ENCODE data around the gene HOXB2. TPM values are rescaled to one million over a fixed set of nuclear protein-coding genes. Genes with fewer than 3 reads are reported as not detected.

HOXB2 gene
- 6.4 TPM for polyA plus RNA-seq (2012; ENCODE audit: low read depth, missing spikeins)

DNA sequence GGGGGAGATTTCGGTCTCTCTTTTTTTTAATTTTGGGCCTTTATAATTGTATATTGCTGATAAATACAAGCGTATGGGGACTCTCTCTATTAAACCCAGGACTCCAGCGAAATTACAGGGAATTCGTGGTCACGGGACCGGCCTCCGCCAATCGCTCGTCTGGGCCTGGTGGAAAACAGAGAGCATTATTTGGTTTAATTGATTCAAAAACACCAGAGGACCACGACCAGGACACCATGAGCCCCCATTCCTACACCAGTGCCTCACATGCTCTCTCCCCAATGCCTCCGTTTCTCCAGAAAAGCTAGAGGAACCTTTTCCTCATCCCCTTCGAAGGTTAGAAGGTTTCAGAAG lies at the start of gene HOXB2:
Gene HOXB2 (minus strand): TSS at position 88 of the 354 bp plus-strand sequence. CDS start 198 bp downstream, outside the sequence.
- DNase-seq (ENCODE audit: insufficient read length, low spot score) (no peak), FAIRE-seq (no peak)
- TF ChIP-seq PAX5 (IDR thresholded peaks at IDR 0.05; ENCODE audit: insufficient read depth, low read length, severe bottlenecking) (no peak), POLR2A (IDR thresholded peaks at IDR 0.05; ENCODE audit: low read depth, low read length) (no peak), POU2F2 (IDR thresholded peaks at IDR 0.05; ENCODE audit: low read depth, low read length) (no peak), TAF1 (IDR thresholded peaks at IDR 0.05; ENCODE audit: low read depth, low read length) (no peak), POLR2AphosphoS5 (IDR thresholded peaks at IDR 0.05; ENCODE audit: low read depth, low read length) (no peak)

DNA sequence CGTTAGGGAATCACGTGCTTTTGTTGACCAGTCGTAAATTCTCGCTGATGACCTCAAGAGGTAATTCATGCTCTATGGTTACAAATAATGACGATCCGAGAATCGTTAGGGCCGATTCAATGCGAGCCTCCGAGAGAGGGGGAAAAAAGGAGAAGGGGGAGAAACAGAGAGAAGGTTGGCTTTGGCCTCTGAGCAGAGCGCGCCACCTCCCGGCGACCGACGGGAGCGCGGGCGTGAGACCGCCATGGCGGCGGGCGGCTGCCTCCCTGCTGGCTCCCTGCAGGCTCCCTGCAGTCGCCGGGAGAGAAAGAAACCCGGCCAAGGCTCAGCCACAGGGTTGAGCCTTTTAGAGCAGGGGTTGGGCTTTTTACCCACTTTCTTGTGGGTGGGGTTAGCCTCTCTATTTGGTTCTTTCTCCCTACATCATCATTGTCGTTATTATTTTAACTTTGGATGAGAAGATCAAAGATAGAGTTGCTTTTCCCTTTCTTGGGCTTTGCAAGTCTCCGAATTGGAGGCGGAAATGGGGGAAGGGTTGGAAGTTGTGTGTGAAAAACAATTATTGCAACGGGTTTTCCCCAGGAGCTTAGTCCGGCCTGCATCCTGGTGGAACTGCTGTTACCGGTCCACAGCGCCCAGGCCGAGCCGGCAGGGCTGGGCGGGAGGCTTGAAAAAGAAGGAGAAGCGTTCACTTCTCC lies 49.1 kb upstream of the HOXB2 start:
- FAIRE-seq: peak; percentile 95
- DNase-seq (ENCODE audit: insufficient read length, low spot score): peak; percentile 87
- peak; percentile 70 for TF ChIP-seq SPI1 (IDR thresholded peaks at IDR 0.05; ENCODE audit: low read depth, low read length)
- TF ChIP-seq POLR2A (IDR thresholded peaks at IDR 0.05; ENCODE audit: low read depth, low read length): no peak

DNA sequence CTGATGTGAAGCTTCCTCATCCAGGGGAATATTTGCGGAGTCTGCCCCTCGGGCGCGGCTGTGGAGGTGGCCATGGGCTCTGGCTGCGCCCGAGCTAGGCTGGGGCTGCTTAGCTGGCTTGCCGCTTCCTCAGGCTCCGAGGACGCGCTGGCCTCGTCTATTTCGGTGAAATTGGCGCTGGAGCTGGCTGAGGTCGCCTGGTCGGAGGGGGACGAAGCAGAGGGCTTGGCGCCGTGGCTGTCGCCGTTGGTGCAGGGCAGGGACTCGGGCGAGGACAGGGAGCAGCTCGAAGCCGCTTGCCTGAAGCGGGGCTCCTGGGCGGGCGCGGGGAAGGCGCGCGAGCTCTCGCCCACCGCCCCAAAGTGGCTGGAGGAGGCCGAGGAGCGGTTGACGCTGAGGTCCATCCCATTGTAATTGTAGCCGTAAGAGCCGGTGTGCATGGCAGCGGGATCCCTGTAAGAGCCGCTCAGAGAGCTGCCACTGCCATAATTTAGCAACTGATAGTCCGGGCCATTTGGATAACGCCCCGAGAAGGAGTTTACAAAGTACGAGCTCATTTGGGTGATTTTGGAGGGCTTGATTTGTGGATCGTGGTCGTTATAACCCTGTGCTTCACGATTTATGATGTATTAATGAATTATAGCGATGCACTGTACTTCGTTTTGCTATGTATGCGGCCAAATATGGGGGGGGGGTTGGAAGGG lies 48.4 kb upstream of the HOXB2 start, which contains the start of gene HOXB5:
Gene HOXB5 (minus strand): TSS at position 654 of the 704 bp plus-strand sequence. CDS start 97 bp downstream, at position 557.
- no peak for DNase-seq (ENCODE audit: insufficient read length, low spot score)
- peak; percentile 26 for FAIRE-seq

DNA sequence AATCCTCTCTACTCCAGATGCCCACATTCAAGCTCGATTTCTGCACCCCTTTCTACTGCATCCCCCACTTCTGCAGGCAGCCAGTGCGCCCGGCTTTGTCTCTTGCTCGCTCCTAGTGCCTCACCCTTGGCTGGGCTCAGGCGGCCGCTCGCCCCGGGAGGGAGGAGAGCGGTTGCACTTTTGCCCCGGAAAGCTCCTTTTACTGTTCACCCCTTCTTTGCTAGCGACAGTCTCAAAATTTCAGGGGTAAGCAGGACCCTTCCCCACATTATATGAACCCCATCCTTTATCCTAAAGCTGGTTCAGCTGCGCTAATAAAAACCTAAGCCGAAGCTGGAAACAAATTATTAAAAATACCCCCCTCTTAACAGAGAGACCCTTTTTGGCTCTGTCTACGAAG lies 47.7 kb upstream of the HOXB2 start:
- DNase-seq (ENCODE audit: insufficient read length, low spot score): no peak
- peak; percentile 50 for FAIRE-seq
- TF ChIP-seq TAF1 (IDR thresholded peaks at IDR 0.05; ENCODE audit: low read depth, low read length) (no peak), POLR2AphosphoS5 (IDR thresholded peaks at IDR 0.05; ENCODE audit: low read depth, low read length) (no peak), POLR2A (IDR thresholded peaks at IDR 0.05; ENCODE audit: low read depth, low read length) (no peak), PAX5 (IDR thresholded peaks at IDR 0.05; ENCODE audit: insufficient read depth, low read length, severe bottlenecking) (no peak), SPI1 (IDR thresholded peaks at IDR 0.05; ENCODE audit: low read depth, low read length) (no peak), POU2F2 (IDR thresholded peaks at IDR 0.05; ENCODE audit: low read depth, low read length) (no peak)

More for the DNA sequence above, 48.4 kb upstream of the HOXB2 start, which contains the start of gene HOXB5:
- TF ChIP-seq PAX5 (IDR thresholded peaks at IDR 0.05; ENCODE audit: insufficient read depth, low read length, severe bottlenecking) (no peak), POLR2AphosphoS5 (IDR thresholded peaks at IDR 0.05; ENCODE audit: low read depth, low read length) (no peak), POLR2A (IDR thresholded peaks at IDR 0.05; ENCODE audit: low read depth, low read length) (no peak), SPI1 (IDR thresholded peaks at IDR 0.05; ENCODE audit: low read depth, low read length) (no peak), POU2F2 (IDR thresholded peaks at IDR 0.05; ENCODE audit: low read depth, low read length) (no peak), TAF1 (IDR thresholded peaks at IDR 0.05; ENCODE audit: low read depth, low read length) (no peak)

DNA sequence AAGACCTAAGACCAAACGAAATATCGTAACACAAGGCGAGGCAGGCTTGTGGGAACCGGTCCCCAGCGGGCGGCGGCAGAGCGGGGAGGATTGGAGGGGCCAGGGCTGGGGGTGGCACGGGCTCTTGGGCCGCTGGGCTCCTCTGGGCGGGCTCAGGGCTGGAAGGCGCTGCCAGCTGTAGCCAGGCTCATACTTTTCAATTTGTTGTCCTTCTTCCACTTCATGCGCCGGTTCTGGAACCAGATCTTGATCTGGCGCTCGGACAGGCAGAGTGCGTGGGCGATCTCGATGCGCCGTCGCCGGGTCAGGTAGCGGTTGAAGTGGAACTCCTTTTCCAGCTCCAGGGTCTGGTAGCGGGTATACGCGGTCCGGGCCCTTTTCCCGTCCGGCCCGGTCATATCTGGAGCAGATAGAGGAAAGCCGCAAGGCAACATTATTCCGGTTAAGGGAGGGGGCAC lies 47.2 kb upstream of the HOXB2 start:
- DNase-seq (ENCODE audit: insufficient read length, low spot score): no peak
- TF ChIP-seq POLR2A (IDR thresholded peaks at IDR 0.05; ENCODE audit: low read depth, low read length): no peak
- no peak for TF ChIP-seq TAF1 (IDR thresholded peaks at IDR 0.05; ENCODE audit: low read depth, low read length)
- TF ChIP-seq PAX5 (IDR thresholded peaks at IDR 0.05; ENCODE audit: insufficient read depth, low read length, severe bottlenecking): no peak
- TF ChIP-seq POU2F2 (IDR thresholded peaks at IDR 0.05; ENCODE audit: low read depth, low read length): no peak
- TF ChIP-seq POLR2AphosphoS5 (IDR thresholded peaks at IDR 0.05; ENCODE audit: low read depth, low read length): no peak
- peak; percentile 61 for FAIRE-seq

DNA sequence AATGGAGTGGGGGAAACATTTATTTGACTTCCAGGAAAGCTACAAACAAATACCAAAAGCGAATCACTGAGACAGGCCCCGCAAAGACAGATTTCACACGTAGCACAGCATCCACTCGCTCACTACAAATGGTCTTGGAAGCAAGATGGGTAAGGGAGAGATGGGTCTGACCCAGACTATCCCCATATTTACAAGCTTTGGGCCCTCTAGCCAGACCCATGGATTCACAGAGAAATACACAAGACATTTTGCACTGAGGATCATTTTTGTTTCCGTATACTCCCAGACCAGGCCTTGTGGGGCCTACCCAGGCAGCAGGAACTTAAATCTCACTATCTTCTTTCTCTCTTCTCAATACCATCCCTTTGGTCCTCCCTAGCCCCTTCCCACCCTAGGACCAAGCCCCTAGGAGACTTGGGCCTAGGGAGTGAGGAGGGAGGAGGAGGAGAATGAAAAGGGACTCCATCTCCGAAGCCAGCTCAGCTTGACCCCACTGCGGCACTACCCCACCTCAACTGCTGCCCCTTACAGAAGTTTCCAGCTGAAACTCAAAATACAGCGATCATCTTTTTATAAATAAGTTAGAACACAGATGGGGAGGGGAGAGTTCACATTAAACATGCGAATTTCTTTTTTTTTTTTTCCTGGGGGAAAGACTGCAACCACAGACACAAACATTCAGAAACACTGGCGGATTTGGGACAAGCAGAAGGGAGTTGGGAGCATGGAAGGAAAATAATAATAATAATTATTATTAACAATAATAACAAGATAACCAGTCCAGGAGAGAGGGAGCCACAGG lies 46.5 kb upstream of the HOXB2 start:
- no peak for FAIRE-seq
- DNase-seq (ENCODE audit: insufficient read length, low spot score): no peak
- TF ChIP-seq SPI1 (IDR thresholded peaks at IDR 0.05; ENCODE audit: low read depth, low read length) (no peak), PAX5 (IDR thresholded peaks at IDR 0.05; ENCODE audit: insufficient read depth, low read length, severe bottlenecking) (no peak), POLR2A (IDR thresholded peaks at IDR 0.05; ENCODE audit: low read depth, low read length) (no peak), POU2F2 (IDR thresholded peaks at IDR 0.05; ENCODE audit: low read depth, low read length) (no peak), POLR2AphosphoS5 (IDR thresholded peaks at IDR 0.05; ENCODE audit: low read depth, low read length) (no peak), TAF1 (IDR thresholded peaks at IDR 0.05; ENCODE audit: low read depth, low read length) (no peak)

DNA sequence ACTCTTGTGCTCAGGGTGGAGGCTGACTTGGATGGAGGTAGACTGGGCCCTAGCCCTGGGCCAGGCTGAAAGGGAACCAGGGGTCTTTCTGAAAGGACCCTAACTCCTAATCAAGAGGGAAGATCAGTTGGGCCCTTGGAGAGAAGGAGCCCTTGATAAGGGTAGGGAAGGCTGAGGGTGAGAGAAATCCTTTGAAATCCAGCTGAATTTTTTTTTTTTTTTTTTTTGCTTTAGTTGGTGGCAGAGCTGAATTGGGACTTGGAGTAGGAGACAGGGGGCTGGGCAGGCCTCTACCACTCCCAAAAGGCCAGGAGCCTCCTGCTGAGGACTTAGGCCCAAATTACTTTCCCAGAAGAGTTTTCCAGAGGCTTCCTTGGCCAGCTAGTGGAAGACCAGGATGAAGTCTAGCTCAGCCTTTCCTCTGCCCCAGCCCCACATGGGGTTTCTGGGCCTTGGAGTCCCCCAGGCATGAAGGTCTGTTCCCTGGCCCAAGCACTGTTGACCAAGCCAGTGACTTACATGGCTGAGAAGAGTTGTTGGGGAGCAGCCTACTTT lies 45.8 kb upstream of the HOXB2 start:
- DNase-seq (ENCODE audit: insufficient read length, low spot score) (no peak), FAIRE-seq (no peak)
- no peak for TF ChIP-seq TAF1 (IDR thresholded peaks at IDR 0.05; ENCODE audit: low read depth, low read length)
- no peak for TF ChIP-seq POU2F2 (IDR thresholded peaks at IDR 0.05; ENCODE audit: low read depth, low read length)
- TF ChIP-seq PAX5 (IDR thresholded peaks at IDR 0.05; ENCODE audit: insufficient read depth, low read length, severe bottlenecking): no peak
- no peak for TF ChIP-seq POLR2AphosphoS5 (IDR thresholded peaks at IDR 0.05; ENCODE audit: low read depth, low read length)
- TF ChIP-seq POLR2A (IDR thresholded peaks at IDR 0.05; ENCODE audit: low read depth, low read length): no peak
- TF ChIP-seq SPI1 (IDR thresholded peaks at IDR 0.05; ENCODE audit: low read depth, low read length): no peak

DNA sequence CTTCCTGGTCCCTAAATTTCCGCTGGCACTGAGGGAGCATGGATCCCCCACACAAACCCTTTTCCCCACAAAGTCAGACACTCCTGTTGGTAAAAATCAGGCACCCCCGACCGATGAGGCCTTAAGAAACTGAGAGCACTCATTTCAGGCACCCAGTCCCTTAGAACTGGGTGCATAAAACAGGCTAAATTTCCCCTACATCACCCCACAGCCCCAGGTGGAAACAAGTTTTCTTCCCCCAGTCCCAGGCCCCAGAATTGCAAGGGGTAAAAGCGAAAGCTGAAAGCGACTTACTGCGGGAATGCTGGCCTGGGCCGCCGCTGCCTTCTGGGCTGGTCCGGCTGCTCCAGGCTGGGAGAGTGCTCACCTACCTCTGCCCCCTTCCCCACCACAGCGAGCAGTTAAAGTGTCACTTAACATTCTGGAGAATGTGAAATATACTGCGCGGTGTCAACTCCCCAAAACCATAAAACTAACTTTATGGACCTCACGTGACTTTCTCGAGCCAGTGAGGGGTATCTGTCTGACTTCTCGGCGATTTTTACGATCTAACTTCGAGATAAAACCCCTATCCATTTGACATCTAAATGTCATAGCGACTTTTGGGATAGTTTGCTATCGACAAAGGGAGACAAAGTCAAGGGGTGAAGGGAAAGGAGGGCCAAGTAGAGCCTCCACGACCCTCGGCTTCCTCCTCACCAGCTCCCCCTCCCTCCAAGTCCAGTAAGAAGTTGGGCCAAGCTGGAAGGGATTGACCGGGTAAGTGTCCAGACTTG lies 45.1 kb upstream of the HOXB2 start, which contains the start of gene HOXB3:
Gene HOXB3 (minus strand): TSS at position 411 of the 776 bp plus-strand sequence. CDS start 37,767 bp downstream, outside the sequence.
- DNase-seq (ENCODE audit: insufficient read length, low spot score): no peak
- FAIRE-seq: peak; percentile 9
- TF ChIP-seq POU2F2 (IDR thresholded peaks at IDR 0.05; ENCODE audit: low read depth, low read length) (no peak), POLR2AphosphoS5 (IDR thresholded peaks at IDR 0.05; ENCODE audit: low read depth, low read length) (no peak), PAX5 (IDR thresholded peaks at IDR 0.05; ENCODE audit: insufficient read depth, low read length, severe bottlenecking) (no peak), POLR2A (IDR thresholded peaks at IDR 0.05; ENCODE audit: low read depth, low read length) (no peak), TAF1 (IDR thresholded peaks at IDR 0.05; ENCODE audit: low read depth, low read length) (no peak), SPI1 (IDR thresholded peaks at IDR 0.05; ENCODE audit: low read depth, low read length) (no peak)
